Fibroblast of skin of right biceps (primary cell): ENCODE measurements around the gene LRRC4B.
"Not testable (repeated sequence)": the region's sequence is repeated elsewhere in the genome, so short reads cannot be mapped to it uniquely, and the experiment has no call there.

Experiments used
- DNase-seq: peaks from one replicate; pipeline ENCODE4 v3.0.0-alpha.2; 2013

LRRC4B gene

DNA sequence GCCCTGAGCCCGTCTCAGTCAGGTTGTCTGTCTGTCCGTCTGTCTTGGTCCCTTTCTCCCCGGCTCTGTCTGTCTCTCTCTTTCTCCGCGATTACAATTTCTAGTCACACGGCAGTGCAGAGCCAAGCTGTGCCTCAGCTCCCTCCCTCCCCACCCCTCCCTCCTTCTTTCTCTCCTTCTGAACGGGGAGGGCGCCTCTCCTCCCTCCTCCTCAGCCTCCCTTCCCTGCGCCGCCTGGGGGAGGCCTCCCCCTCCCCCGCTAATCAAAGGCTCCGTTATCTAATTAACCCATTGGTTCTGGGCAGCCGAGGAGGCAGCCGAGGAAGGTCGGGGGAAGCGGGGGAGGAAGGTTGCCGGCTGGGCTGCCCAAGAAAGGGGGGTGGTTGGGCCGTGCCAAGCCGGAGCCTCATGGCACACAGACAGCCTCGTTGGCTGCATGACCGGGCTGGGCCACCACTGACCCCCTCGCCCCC lies 16.5 kb downstream of the LRRC4B start:
- no peak for DNase-seq

DNA sequence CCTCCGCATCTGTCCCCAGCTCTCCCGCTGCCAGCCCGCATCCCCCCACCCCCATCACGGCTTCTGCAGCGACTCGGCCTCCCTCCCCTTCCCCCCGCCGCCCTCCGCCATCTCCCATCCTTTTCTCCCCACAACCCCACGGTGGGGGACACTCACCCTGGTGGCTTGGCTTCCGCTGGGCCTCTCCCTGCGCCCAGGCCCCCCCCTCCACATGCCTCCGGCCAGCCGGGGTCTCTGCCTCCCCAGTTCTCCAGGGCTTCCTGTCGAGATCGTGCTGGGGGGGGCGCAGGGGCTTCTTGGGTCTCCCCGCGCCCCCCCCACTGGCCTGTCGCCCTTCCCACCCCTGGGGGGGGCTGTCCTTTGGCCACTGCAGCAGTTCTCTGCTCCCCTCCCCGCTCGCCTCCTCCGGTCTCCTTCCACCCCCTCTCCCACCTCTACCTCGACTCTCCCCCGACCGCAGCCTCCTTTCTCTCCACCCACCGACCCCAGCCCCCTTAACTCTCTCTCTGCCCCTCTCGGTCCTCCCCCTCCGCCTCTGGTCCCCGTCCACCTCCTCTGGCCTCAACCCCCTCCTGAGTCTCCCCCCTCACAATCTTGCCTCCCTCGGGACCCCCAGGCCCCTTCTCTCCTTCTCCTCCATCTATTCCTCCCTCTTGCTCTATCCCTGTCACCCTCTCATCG lies 17.1 kb downstream of the LRRC4B start:
- no peak for DNase-seq

DNA sequence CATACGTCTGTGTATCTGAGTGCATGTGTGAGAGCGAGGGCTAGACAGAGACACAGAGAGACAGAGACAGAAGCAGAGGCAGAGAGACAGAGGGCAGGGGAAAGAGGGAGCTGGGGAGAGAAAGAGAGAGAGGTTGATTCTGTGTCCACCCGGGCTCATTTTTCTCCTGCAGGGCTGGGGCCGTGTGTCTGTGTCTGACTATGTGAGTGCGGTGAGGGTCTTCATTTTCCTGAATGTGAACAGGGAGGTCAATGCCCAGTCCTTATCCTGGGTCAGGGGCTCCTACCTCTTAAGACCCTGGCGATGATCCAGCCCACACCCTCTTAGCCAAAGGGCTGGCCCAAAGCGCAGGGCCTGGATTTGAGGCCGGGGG lies 17.7 kb downstream of the LRRC4B start:
- DNase-seq = no peak

DNA sequence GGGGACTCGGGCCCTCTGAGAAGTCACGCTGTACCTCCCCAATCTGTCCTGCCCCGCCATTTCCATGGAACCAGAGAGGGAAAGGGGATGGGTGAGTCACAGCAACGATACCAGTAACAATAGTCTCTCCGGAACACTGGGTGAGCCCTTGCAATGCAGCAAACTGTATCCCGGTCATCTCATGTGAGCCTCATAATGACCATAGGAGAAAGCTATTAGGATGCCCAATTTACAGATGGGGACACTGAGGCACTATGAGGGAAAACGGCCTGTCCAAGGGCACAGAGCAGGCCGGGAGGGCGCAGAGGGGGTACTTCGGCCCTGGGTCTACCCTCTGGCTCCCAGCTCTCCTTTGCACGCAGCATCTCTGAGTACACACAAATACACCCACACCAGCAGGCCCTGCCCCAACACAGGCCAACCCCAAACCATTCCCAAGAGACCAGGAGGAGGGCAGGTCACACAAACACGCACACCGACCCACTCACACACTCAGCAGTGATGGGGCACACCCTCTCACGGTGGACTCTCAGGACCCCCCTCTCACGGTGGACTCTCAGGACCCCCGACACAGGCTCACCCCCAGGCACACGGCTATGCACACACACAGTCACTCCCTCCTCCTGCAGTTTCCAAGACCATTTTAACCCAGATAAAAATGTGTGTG lies 18.2 kb downstream of the LRRC4B start:
- DNase-seq = no peak

DNA sequence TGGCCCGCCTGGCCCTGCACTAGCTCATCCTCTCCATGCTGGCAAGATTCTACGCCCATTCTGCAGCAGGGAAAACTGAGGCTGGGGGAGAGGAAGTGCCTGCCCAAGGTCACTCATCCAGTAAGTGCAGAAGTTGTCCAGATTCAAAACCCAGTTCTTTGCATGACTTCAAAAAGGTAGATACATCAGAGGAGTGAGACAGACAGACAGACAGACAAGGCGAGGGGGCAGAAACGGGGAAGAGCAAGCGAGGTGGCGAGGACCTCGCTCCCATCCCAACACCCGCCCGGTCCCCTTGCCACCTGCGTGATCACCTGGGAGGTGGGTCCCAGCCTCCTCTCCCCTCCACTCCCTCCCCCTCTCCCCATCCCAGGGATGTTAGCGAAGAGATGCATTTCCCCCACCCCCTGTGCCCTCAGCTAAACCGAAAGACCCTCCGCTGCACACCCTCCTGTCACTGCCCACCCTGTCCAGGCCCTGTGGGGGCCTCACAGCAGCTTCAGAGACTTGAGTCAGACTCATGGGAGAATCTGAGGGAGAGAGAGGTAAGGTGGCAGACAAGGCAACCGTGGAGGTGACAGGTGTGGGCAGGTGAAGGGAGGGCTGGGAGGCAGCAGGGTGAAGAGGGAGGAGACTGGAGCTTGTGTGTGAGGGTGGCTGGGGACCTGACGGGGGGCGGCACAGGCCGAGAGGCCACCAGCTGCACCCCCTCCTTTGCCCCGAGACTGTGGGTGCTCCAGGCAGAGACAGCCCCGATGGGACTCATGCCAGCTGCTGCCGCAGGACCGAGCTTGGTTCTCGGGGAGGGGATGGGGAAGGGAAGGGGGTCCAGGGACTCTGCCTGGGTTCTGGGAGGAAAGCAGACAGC lies 18.9 kb downstream of the LRRC4B start:
- no peak for DNase-seq

DNA sequence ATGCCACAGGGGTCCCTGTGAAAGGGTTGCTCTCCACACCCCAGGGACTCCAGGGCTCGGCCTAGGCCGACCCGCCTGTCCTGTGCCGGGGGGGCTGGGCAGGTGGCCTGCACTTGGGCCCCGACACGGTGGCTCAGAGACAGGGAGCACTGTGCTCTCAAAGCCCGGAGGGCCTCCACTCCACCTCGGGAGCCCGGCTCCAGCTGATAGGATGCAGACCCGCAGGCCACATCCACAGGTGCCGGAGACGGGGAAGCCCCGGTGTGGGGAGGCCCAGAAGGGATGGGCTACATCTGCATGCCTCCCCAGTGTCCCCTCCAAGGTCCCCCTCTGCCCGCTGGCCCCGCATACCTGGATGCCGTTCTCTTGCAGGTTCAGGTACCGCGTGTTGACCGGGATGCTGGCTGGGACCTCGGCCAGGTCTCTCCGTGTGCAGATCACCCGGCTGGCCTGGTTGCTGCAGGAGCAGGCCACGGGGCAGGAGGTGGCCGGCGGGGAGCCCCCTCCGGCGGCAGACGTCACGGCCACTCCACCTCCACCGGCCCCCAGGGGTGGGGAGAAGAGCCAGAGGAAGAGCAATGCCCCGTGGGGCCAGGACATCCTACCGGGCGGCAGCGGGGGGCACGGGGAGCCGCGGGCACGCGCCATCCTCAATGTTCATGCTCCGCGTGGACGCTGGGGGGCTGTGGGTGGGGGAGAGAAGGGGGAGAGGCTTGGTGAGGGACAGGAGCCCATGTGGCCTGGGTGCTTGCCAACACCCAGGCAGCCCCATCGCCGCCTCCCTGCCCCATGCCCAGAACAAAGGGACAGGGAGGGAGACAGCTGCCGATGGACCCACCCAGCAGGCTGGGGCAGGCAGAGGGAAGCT lies 19.8 kb downstream of the LRRC4B start:
- DNase-seq = no peak

DNA sequence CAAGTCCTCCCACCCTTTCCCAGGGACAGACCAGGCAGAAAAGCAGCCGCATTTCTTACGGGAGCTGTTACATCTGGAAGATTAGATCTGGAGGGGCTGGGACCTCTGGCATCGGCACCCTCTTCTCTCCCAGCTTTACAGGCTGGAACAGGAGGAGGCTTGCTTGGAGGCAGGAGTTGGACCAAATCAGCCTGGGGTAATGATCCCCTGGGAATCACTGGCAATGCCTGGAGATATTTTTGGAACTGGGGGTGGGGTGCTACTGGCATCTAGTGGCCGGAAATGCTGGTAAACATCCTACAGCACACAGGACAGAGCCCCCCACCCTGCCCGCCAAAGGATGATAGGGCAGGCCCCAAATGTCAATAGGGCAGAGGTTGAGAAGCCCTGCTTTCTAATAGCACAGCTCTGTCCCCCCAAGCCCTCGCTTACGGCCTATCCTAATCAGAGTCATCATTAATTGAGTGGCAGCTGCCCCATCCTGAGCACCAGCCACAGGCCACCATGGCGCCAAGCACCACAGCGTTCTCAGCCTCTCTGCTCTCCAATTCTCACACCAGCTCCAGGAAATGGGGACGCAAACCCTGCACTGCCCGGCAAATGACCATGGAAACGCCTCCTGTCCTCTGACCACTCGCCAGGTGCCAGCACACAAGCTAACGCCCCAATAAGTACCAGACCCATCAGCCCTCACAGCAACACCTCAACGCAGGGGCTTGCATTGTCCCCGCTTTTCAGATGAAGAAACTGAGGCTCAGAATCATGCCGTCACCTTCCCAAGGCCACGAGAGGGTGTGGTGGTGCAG lies 20.6 kb downstream of the LRRC4B start:
- no peak for DNase-seq

DNA sequence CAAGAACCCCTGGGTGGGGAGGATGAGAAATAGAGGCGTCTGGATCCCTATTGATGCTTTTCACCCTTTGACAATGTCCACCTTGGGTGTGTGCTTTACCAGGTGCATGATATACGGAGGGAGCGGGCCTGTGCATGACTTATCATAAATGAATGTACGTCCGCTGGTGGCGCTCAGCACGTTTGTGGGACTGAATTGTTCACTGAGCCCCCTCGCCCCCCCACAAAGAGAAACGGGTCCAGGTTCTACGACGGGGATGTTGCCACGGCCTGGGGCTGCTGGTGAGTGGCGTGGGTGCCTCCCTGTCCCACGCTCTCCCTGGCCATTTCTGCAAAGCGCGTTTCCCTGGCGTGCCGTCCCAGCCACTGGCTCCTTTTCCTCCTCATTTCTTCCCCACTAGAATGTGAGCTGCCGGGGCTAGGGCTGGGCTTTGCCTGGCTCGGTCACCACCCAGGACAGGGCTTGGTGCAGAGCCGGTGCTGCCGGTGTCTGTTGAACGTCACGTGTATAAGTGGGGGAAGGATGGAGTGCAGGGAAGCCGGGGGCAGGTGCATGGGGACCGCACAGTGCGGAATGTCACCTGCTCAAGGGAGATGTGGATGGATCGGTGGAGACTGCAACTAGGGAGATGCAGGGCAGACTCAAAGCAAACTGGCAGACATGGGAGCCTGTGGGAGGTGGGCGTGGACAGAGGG lies 21.6 kb downstream of the LRRC4B start:
- DNase-seq = no peak

DNA sequence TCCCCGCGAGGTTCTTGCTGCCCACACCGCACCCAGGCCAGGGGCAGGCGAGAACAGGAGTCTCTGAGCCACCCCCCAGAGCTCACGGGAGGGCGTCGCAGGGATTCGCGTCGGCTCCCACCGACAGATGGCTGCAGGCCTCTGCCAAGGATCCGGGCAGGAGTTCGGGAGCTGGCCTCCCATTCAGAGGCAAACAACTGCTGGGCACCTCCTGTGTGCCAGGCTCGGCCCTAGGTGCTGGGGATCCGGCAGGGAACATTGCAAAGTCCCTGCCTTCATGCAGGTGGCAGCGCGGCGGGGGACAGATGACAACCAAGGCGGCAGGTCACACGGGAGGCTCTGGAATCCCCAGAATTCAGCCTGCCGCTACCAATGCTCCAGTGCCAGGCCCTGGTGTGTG lies 25.3 kb downstream of the LRRC4B start:
- DNase-seq = no peak

DNA sequence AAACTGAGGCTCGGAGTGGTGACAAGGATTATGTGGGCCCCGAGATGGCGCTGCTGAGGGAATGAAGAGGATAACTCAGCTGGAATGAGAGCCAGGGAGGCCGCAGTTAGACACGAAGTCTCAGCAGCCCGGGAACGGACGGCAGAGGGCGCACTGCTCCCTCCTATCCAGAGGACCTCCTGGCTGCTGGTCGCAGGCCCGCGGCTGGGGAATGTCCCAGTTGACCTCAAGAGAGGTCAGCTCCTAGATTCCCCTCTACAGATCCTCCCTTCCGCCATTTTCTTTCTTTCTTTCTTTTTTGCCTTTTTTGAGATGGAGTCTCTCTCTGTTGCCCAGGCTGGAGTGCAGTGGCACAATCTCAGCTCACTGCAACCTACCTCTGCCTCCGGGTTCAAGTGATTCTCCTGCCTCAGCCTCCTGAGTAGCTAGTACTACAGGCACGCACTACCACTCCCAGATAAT lies 30.4 kb downstream of the LRRC4B start:
- peak; percentile 69 for DNase-seq

DNA sequence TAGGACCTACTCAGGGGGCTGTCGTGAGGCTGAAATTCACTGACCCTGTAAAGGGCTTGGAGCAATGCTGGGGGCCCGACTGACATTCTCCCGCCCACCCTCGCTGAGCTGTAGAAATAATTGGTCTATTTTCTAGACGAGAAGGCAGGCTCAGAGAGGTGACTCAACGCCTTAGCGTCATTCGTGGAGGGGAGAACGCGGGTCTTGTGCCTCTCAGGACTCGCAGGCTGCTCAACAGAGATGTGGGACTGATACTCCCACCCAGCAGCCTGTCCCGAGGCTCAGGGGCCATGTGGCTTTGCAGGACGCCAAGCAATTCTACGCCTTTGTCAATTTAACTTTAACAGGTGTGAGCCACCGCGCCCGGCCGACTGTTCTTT lies 30.9 kb downstream of the LRRC4B start:
- no peak for DNase-seq

DNA sequence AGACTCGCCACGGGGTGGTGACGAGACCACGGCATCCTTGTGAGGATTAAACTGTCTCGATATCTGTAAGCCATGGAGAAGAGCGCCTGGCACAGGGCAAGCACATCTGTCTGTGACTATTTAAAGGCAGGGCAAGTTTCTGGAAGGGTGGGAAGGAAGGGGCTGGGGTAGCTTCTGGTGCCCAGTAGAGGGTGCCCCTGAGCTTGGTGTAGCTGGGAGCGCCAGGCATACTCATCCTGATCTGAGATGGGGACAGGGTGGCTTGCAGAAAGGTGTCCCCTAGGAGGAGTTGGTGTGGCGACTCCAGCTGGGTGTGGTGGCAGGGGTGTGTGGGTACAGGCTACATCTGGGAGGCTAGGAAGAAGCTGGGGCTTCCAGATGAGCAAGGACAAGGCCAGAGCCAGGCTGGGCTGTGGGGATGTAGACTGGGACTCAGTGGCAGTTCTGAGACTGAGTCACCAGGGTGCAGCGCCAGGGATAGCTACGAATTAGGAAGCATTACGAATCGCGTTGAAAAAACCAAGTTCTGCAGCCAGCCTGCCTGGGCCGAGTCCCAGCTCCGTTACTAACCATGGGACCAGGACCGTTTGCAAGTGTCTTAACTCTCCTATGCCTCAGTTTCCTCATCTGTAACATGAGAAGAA lies 31.5 kb downstream of the LRRC4B start:
- DNase-seq = no peak

DNA sequence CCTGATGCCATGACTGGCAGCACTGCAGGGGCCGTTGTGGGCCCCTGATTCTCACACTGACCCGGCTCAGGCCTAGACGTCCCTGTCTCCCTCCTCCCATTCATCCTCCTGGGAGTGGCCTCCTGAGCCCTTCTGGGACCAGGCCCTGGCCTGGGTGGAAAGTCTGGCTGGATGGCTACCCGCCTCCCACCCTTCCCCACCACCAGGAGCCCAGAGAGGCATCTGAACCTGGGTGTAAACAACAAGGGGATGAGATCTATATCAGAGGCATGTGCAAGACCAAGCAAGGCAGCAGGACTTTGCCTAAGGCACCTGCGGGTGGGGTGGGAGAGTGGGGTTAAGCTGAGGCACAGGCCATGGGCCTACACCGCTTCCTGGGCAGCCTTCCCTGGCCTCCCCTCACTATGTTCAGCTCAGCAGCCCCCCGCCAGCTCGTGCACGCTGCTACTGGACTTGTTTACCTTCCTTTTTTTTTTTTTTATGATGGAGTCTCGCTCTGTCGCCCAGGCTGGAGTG lies 32.5 kb downstream of the LRRC4B start:
- no peak for DNase-seq

DNA sequence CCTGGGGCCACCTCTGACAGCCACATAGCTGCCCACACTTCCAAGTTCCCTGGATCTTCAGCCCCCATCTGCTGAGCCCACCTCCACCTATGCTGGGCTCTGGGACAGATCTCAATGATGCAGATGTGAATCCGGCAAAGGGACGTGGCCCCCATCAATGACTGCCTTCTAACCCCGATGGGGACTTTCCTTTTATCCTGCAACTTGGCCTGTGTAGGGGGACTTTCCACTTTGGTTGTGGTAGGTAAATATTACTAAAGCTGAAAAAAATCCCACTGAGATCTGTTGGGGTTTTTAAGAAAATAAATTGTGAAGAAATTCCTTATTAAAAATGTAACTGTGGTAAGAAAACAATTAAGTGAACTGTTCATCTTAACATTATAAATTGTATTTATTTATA lies 33.8 kb downstream of the LRRC4B start:
- DNase-seq = no peak

DNA sequence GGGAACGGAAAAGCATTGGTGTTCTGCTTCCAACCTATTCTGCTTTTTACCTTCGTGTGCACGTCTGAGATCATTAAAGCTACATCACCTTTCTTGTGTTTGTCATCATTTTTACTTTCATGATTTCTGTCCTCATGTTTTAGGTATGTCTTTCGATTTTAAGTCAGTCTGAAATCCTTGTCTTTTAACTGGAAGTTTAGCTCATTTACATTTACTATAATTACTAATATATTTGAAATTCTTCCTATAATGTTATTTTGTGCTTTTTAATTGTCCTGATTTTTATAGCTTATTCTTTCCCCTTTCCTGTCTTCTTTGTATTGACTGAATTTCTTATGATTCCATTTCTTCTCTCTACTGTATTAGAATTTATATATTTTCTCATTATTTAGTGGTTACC lies 35.3 kb downstream of the LRRC4B start:
- no peak for DNase-seq

DNA sequence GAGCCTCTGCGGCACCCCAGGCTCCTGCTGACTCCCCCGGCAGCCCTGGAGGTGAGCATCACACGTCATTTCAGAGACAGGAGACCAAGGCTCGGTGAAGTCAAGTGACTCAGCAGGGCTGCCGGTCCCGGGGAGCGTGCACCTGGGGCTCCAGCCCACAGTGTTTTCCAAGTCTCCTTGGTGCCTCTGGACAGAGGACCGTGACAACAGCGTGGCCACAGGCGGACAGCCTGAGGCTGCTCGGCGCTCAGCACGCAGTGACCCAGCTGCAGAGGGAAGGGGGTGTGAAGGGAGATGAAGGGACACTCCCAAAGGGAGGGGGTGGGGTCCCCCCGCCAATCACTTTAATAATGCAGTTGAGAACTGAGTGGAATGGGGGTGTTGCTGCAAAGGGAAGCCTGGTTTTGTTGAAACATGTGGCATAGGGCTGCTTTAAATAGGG lies 37.0 kb downstream of the LRRC4B start:
- no peak for DNase-seq

DNA sequence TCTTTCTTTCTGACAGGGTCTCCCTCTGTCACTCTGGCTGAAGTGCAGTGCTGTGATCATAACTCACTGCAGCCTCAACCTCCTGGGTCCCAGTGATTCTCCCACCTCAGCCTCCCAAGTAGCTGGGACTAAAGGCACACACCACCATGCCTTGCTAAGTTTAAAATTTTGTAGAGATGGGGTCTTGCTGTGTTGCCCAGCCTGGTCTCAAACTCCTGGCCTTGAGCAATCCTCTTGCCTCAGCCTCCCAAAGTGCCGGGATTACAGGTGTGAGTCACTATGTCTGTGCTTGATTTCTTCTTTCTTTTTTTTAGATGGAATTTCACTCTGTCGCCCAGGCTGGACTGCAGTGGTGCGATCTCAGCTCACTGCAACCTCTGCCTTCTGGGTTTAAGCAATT lies 40.2 kb downstream of the LRRC4B start:
- not testable (repeated sequence) for DNase-seq

DNA sequence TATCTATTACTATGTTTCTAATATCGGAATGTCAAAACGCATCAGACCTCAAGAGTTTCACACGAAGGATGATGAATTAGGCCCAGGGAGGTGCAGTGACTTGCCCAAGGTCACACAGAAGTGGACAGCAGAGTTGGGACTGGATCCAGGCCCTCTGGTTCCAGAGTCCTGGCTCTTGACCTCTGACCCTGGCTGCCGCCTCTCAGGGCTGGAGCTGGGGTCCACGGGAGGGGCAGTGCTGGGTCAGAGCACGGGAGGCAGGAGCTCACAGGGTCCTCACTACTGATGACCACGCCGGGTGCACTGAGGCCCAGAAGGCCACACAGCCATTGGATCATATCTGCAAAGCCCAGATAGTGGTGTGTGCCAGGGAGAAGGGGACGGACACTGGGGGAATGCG lies 45.4 kb downstream of the LRRC4B start:
- DNase-seq = no peak

DNA sequence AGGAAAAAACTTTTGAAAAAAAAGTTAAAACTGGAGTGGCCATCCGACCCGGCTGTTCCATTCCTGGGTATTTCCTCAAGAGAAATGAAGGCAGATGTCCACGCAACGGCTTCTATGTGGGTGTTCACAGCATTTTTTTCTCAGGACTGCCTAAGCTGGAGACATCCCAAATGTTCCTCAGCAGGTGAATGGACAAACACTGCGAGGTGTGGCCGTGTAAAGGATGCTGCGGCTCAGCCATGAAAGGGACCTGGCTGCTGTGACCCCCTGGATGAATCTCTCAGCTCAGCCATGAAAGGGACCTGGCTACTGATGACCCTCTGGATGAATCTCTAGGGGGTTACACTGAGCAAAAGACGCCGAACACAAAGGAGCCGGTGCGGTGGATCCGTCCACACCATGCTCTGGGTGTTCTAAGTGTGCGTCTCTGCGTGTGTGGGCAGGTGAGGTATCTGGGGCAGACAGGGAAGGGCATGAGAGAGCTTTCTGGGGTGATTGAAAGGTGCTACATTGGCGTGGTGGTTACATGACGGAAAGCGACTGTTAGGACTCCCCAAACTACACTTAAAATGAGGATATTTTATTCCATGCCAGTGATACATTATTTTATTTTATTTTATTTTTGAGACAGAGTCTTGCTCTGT lies 47.3 kb downstream of the LRRC4B start:
- DNase-seq = no peak

DNA sequence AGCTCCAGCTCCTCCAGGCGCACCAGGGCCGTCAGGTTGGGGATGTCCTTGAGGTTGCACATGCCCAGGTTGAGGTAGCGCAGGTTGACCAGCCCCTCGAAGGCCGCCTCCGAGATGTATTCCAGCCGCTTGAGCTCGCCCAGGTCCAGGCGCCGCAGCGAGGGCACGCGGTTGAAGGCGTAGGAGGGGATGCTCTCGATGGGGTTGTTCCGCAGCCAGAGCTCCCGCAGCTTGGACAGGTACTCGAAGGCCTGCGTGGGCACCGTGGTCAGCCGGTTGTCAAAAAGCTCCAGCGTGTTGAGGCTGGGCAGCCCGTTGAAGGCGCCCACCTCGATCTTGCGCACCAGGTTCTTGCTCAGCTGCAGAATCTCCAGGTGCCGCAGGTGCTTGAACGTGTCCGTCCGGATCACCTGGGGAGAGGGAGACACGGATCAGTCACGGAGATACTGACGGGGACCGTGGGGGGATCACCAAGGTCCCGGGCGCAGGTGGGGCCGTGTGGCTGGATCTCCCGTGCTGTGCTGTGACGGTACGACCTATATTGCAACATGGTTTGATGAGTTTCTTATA lies 49.1 kb downstream of the LRRC4B start:
- no peak for DNase-seq
